ENCODE data around the gene ZNF254.

- TF ChIP-seq CTCF (IDR thresholded peaks at IDR 0.05) (no peak), ZFX (IDR thresholded peaks at IDR 0.05; ENCODE audit: borderline replicate concordance) (no peak)
These were observed 22.8 kb upstream of the ZNF254 start for GRCh38 chr19:24064175-24064574.

Data from 22Rv1 (cell line).